Activated CD4-positive, CD25-positive, alpha-beta regulatory T cell (primary cell): Measurements from ENCODE around the gene DST.

Experiments
- DNase-seq, 4 experiments: peaks; one replicate each; lab custom pipeline; 2025; lab: John Stamatoyannopoulos, UW

Gene DST

GRCh38 chr6:56480654-56481337 is 161.9 kb downstream of the DST start:
- DNase-seq: no peak

- no peak for DNase-seq
Measured at GRCh38 chr6:56480246-56480645, 162.4 kb downstream of the DST start.

GRCh38 chr6:56479381-56479780 is 163.3 kb downstream of the DST start:
- DNase-seq: no peak

- no peak for DNase-seq
Measured at GRCh38 chr6:56478202-56478601, 164.5 kb downstream of the DST start.

GRCh38 chr6:56477241-56477640 is 165.4 kb downstream of the DST start:
- no peak for DNase-seq

- no peak for DNase-seq
Measured at GRCh38 chr6:56475736-56476457, 166.8 kb downstream of the DST start.

GRCh38 chr6:56474532-56474931 is 168.2 kb downstream of the DST start:
- no peak for DNase-seq

- no peak for DNase-seq
Measured at GRCh38 chr6:56463443-56463842, 179.2 kb downstream of the DST start.

GRCh38 chr6:56459030-56459805 is 183.5 kb downstream of the DST start:
- no peak for DNase-seq

GRCh38 chr6:56458324-56458884 is 184.3 kb downstream of the DST start:
- DNase-seq: no peak

- DNase-seq: no peak
Measured at GRCh38 chr6:56456785-56457184, 185.9 kb downstream of the DST start.

- no peak for DNase-seq
Measured at GRCh38 chr6:56450882-56451739, 191.6 kb downstream of the DST start.

GRCh38 chr6:56450376-56450775 is 192.3 kb downstream of the DST start:
- DNase-seq: no peak

- DNase-seq: no peak
Measured at GRCh38 chr6:56448046-56448445, 194.6 kb downstream of the DST start.

GRCh38 chr6:56445818-56446217 is 196.9 kb downstream of the DST start:
- no peak for DNase-seq

- no peak for DNase-seq
Measured at GRCh38 chr6:56444855-56445254, 197.8 kb downstream of the DST start.

- DNase-seq: no peak
Measured at GRCh38 chr6:56440551-56440981, 202.1 kb downstream of the DST start.

GRCh38 chr6:56437171-56437900 is 205.4 kb downstream of the DST start:
- DNase-seq: no peak

- no peak for DNase-seq
Measured at GRCh38 chr6:56435754-56436153, 206.9 kb downstream of the DST start.

GRCh38 chr6:56435326-56435725 is 207.4 kb downstream of the DST start:
- DNase-seq: no peak

GRCh38 chr6:56434606-56435005 is 208.1 kb downstream of the DST start:
- no peak for DNase-seq
